H1 (cell line): Measurements from ENCODE around the gene PPP1CC. TPM values are rescaled to one million over a fixed set of nuclear protein-coding genes. Genes with fewer than 3 reads are reported as not detected.

Experiments
- CTCF ChIA-PET: fragments of 300-600 bp; sonication (Branson Sonifier 250); formaldehyde crosslinking; loops from one replicate; lab custom pipeline; 2021; ENCODE audit not compliant: partially characterized antibody; lab: Charles Lee
- POLR2A ChIA-PET: fragments of 300-600 bp; sonication (Branson Sonifier 250); formaldehyde crosslinking; loops from one replicate; lab custom pipeline; 2021; ENCODE audit warnings: inconsistent platforms; ENCODE audit not compliant: partially characterized antibody; lab: Charles Lee
- DNase-seq, 2 experiments: peaks; one replicate each; pipeline versions ENCODE4 v3.0.0 to v3.0.0-alpha.2; 2010 to 2022; ENCODE audit warnings: low spot score in 2 of 2, low read depth in 1 of 2, mixed read lengths in 1 of 2
- FAIRE-seq: peaks from 2 replicates; lab custom pipeline; 2011; peaks lifted over from hg19 to GRCh38; lab: Jason Lieb, UNC
- H2AFZ ChIP-seq: 2 replicates; pipeline ENCODE4 v1.8.1; 2012; ENCODE audit warnings: low read length, inconsistent platforms
- H2AK5ac ChIP-seq: 2 replicates; pipeline ENCODE4 v1.6.1; 2013; ENCODE audit warnings: low read depth, low read length
- H2BK120ac ChIP-seq: replicated peaks from 2 replicates; pipeline ENCODE3; 2013; ENCODE audit warnings: low read depth, low read length, inconsistent platforms
- H2BK12ac ChIP-seq: 2 replicates; pipeline ENCODE4 v1.6.1; 2013; ENCODE audit warnings: low read depth, low read length
- H2BK15ac ChIP-seq: 2 replicates; pipeline ENCODE4 v1.6.1; 2013; ENCODE audit warnings: low read length
- H2BK20ac ChIP-seq: 2 replicates; pipeline ENCODE4 v1.6.1; 2013; ENCODE audit warnings: low read length
- H2BK5ac ChIP-seq: 2 replicates; pipeline ENCODE4 v1.6.1; 2013; ENCODE audit warnings: low read depth, low read length
- H3K14ac ChIP-seq: 2 replicates; pipeline ENCODE4 v1.6.1; 2013; ENCODE audit warnings: inconsistent platforms; ENCODE audit not compliant: insufficient read length
- H3K18ac ChIP-seq: 2 replicates; pipeline ENCODE4 v1.6.1; 2013; ENCODE audit warnings: low read length; ENCODE audit errors: extremely low read depth
- H3K23ac ChIP-seq: 2 replicates; pipeline ENCODE4 v1.6.1; 2013; ENCODE audit warnings: inconsistent platforms; ENCODE audit not compliant: insufficient read length
- H3K23me2 ChIP-seq: 2 replicates; pipeline ENCODE4 v1.6.1; 2013; ENCODE audit warnings: low read depth, low read length
- H3K27ac ChIP-seq: 2 replicates; pipeline ENCODE4 v1.6.1; 2011; ENCODE audit warnings: low read depth, low read length, inconsistent platforms
- H3K27me3 ChIP-seq, 4 experiments: replicated peaks in 1 of 4; 1 replicate in 1 of 4; 2 replicates in 3 of 4; pipeline versions ENCODE4 v1.6.1 to v1.8.1; 2011 to 2013; ENCODE audit warnings: low read length in 3 of 4, mild to moderate bottlenecking in 3 of 4, inconsistent platforms in 2 of 4, mixed read lengths in 2 of 4, moderate library complexity in 1 of 4; ENCODE audit not compliant: control insufficient read depth in 3 of 4, insufficient read depth in 3 of 4; ENCODE audit errors: extremely low read depth in 1 of 4
- H3K36me3 ChIP-seq, 4 experiments: 2 replicates each; pipeline versions ENCODE4 v1.6.1 to v1.8.1; 2011 to 2013; ENCODE audit warnings: mild to moderate bottlenecking in 4 of 4, low read length in 3 of 4, moderate library complexity in 2 of 4, control low read depth in 1 of 4, inconsistent platforms in 1 of 4; ENCODE audit not compliant: insufficient read depth in 4 of 4, control insufficient read depth in 2 of 4
- H3K4ac ChIP-seq: replicated peaks from 2 replicates; pipeline ENCODE3; 2013; ENCODE audit warnings: low read length, low read depth, mixed read lengths, inconsistent platforms; ENCODE audit not compliant: insufficient read length
- H3K4me1 ChIP-seq, 4 experiments: replicated peaks in 1 of 4; 1 replicate in 1 of 4; 2 replicates in 3 of 4; pipeline versions ENCODE4 v1.6.1 to v1.8.1; 2011 to 2013; ENCODE audit warnings: low read length in 3 of 4, inconsistent platforms in 2 of 4, mixed read lengths in 1 of 4; ENCODE audit not compliant: insufficient read depth in 4 of 4, control insufficient read depth in 3 of 4
- H3K4me2 ChIP-seq, 2 experiments: 2 replicates each; pipeline versions ENCODE4 v1.6.1 to v1.8.1; 2011 to 2013; ENCODE audit warnings: low read depth in 2 of 2, low read length in 2 of 2, control low read depth in 1 of 2, inconsistent platforms in 1 of 2, mild to moderate bottlenecking in 1 of 2; ENCODE audit not compliant: insufficient read depth in 1 of 2
- H3K4me3 ChIP-seq, 4 experiments: fragments of 200-600, 300-600 bp in 1 of 4; sonication (generic), shearing (Covaris generic), sonication (Bioruptor Twin) in 1 of 4; 2 replicates each; pipeline versions ENCODE4 v1.5.1 to v1.8.1; 2011 to 2016; ENCODE audit warnings: low read length in 4 of 4, low read depth in 3 of 4, control low read depth in 2 of 4, inconsistent platforms in 2 of 4, mild to moderate bottlenecking in 2 of 4, mixed read lengths in 1 of 4, moderate library complexity in 1 of 4; ENCODE audit not compliant: insufficient read depth in 2 of 4; ENCODE audit errors: extremely low read depth in 1 of 4
- H3K56ac ChIP-seq: replicated peaks from 2 replicates; pipeline ENCODE3; 2013; ENCODE audit warnings: low read depth, mild to moderate bottlenecking, mixed read lengths, low read length, inconsistent platforms; ENCODE audit not compliant: insufficient read length
- H3K79me1 ChIP-seq: 2 replicates; pipeline ENCODE4 v1.6.1; 2013; ENCODE audit warnings: low read depth, low read length, control low read depth
- H3K79me2 ChIP-seq, 2 experiments: 2 replicates each; pipeline versions ENCODE4 v1.6.1 to v1.8.1; 2012 to 2013; ENCODE audit warnings: low read length in 2 of 2, mild to moderate bottlenecking in 2 of 2, inconsistent platforms in 1 of 2; ENCODE audit not compliant: insufficient read depth in 2 of 2, control insufficient read depth in 1 of 2
- H3K9ac ChIP-seq, 4 experiments: replicated peaks in 1 of 4; 1 replicate in 1 of 4; 2 replicates in 3 of 4; pipeline versions ENCODE4 v1.6.1 to v1.8.1; 2011 to 2013; ENCODE audit warnings: low read depth in 3 of 4, low read length in 3 of 4, control low read depth in 2 of 4, mild to moderate bottlenecking in 2 of 4, moderate library complexity in 2 of 4, inconsistent platforms in 1 of 4; ENCODE audit errors: extremely low read depth in 1 of 4
- H3K9me3 ChIP-seq, 2 experiments: 2 replicates each; pipeline versions ENCODE4 v1.6.1 to v1.8.1; 2012 to 2013; ENCODE audit warnings: mild to moderate bottlenecking in 2 of 2, moderate library complexity in 2 of 2, control low read depth in 1 of 2, inconsistent platforms in 1 of 2, low read depth in 1 of 2, low read length in 1 of 2, mixed read lengths in 1 of 2; ENCODE audit not compliant: insufficient read depth in 2 of 2
- H4K20me1 ChIP-seq, 2 experiments: replicated peaks in 1 of 2; 2 replicates each; pipeline versions ENCODE3 to v1.8.1; 2011 to 2013; ENCODE audit warnings: inconsistent platforms in 2 of 2, low read length in 2 of 2, mild to moderate bottlenecking in 1 of 2; ENCODE audit not compliant: insufficient read depth in 2 of 2, control insufficient read depth in 1 of 2
- H4K5ac ChIP-seq: 2 replicates; pipeline ENCODE4 v1.6.1; 2013; ENCODE audit warnings: low read length, low read depth, mixed read lengths, inconsistent platforms; ENCODE audit not compliant: insufficient read length
- H4K8ac ChIP-seq: 2 replicates; pipeline ENCODE4 v1.8.0; 2013; ENCODE audit warnings: mild to moderate bottlenecking, moderate library complexity, low read length, inconsistent platforms; ENCODE audit not compliant: insufficient read depth; ENCODE audit errors: extremely low read depth
- H4K91ac ChIP-seq: replicated peaks from 2 replicates; pipeline ENCODE3; 2013; ENCODE audit warnings: low read length, mixed read lengths, inconsistent platforms; ENCODE audit not compliant: insufficient read length
- BCL11A ChIP-seq, 2 experiments: IDR thresholded peaks; one replicate each; pipeline ENCODE4 v1.6.1; 2011; ENCODE audit warnings: low read depth in 2 of 2, low read length in 2 of 2, mild to moderate bottlenecking in 2 of 2
- BRCA1 ChIP-seq: IDR thresholded peaks from 2 replicates; pipeline ENCODE4 v1.6.1; 2012; ENCODE audit warnings: low read depth, low read length, improper control_type of control experiment
- CBX5 ChIP-seq: fragments of 300-800, 300-1000 bp; sonication (generic); IDR thresholded peaks from 2 replicates; pipeline ENCODE4 v1.7.1; 2016; ENCODE audit warnings: antibody characterized with exemption, low read length, low read depth
- CBX8 ChIP-seq: fragments of 300-800, 300-1000 bp; sonication (generic); IDR thresholded peaks from 2 replicates; pipeline ENCODE4 v1.7.1; 2016; ENCODE audit warnings: low read depth, low read length, borderline replicate concordance
- CTBP2 ChIP-seq: IDR thresholded peaks from 2 replicates; pipeline ENCODE4 v1.7.0; 2011; ENCODE audit warnings: borderline replicate concordance, mild to moderate bottlenecking, moderate library complexity, mixed read lengths, low read length; ENCODE audit not compliant: insufficient read depth, insufficient read length
- EZH2 ChIP-seq: fragments of 200-600 bp; sonication (generic); IDR thresholded peaks from 2 replicates; pipeline ENCODE4 v1.7.1; 2012; ENCODE audit warnings: low read depth, mild to moderate bottlenecking, moderate library complexity, low read length, inconsistent platforms; ENCODE audit not compliant: severe bottlenecking
- KDM5A ChIP-seq: fragments of 200-600 bp; IDR thresholded peaks from 2 replicates; pipeline ENCODE4 v1.7.1; 2012; ENCODE audit warnings: mild to moderate bottlenecking, low read length, inconsistent platforms, mixed read lengths
- NRF1 ChIP-seq: IDR thresholded peaks from 2 replicates; pipeline ENCODE4 v1.6.1; 2011; ENCODE audit warnings: mild to moderate bottlenecking, low read depth, low read length, improper control_type of control experiment
- RNF2 ChIP-seq: fragments of 200-900, 300-1000 bp; sonication (generic); IDR thresholded peaks from 2 replicates; pipeline ENCODE4 v1.7.1; 2016; ENCODE audit warnings: borderline replicate concordance, low read depth, mild to moderate bottlenecking, antibody characterized with exemption, low read length; ENCODE audit not compliant: poor library complexity, severe bottlenecking; ENCODE audit errors: missing control alignments
- SP2 ChIP-seq: IDR thresholded peaks from 2 replicates; pipeline ENCODE4 v1.6.1; 2012; ENCODE audit warnings: mild to moderate bottlenecking, low read length, inconsistent platforms
- SP4 ChIP-seq: IDR thresholded peaks from 2 replicates; pipeline ENCODE4 v1.6.1; 2012; ENCODE audit warnings: low read length, inconsistent platforms
- TBP ChIP-seq: IDR thresholded peaks from 2 replicates; pipeline ENCODE4 v1.6.1; 2011; ENCODE audit warnings: low read depth, low read length, improper control_type of control experiment
- YY1 ChIP-seq: IDR thresholded peaks from 2 replicates; pipeline ENCODE4 v1.6.1; 2011; ENCODE audit warnings: low read depth, mild to moderate bottlenecking, low read length
- ZNF274 ChIP-seq: IDR thresholded peaks from 2 replicates; pipeline ENCODE4 v1.7.0; 2012; ENCODE audit warnings: low read length, borderline replicate concordance; ENCODE audit errors: extremely low read depth
- WGBS, 2 experiments: shearing (Covaris generic) in 1 of 2; methylation state at CpG; one replicate each; pipeline versions ENCODE4 v1.1.6 to v1.1.7; 2013 to 2015; ENCODE audit warnings: low lambda C conversion rate in 2 of 2, mixed read lengths in 2 of 2, inconsistent platforms in 1 of 2, low coverage in 1 of 2, missing lambda C conversion rate in 1 of 2; ENCODE audit not compliant: insufficient replicate concordance in 2 of 2, insufficient coverage in 1 of 2, insufficient read length in 1 of 2; ENCODE audit errors: extremely low coverage in 1 of 2, missing lambda C conversion rate in 1 of 2; 5-methylcytosine and 5-hydroxymethylcytosine counted together
- polyA plus RNA-seq, 7 experiments: library from polyadenylated mRNA; depleted of rRNA in 3 of 7; stranded (reverse) in 5 of 7; unstranded in 2 of 7; fragments of >200 nt in 5 of 7; fragments of 200-250 nt in 2 of 7; gene quantifications; 1 replicate in 5 of 7; 2 replicates in 1 of 7; 4 replicates in 1 of 7; pipeline versions ENCODE4 v1.2.1 to v1.2.3, GENCODE V29; 2011 to 2013; ENCODE audit warnings: missing spikeins in 2 of 7, mixed read lengths in 2 of 7
- total RNA-seq: library from RNA; stranded (reverse); fragmentation: NEBNext Ultra II Directional; extraction: Animal tissue kit (Norgen Biotek cat#: 25700); gene quantifications from 2 replicates; pipeline ENCODE4 v1.2.1, GENCODE V29; 2021

Gene PPP1CC
- total and polyA plus RNA-seq, 2 of the 8 experiments (the other 6 are each of a cell fraction or from before 2014, with no cell fraction given) = 193 to 350 TPM

DNA sequence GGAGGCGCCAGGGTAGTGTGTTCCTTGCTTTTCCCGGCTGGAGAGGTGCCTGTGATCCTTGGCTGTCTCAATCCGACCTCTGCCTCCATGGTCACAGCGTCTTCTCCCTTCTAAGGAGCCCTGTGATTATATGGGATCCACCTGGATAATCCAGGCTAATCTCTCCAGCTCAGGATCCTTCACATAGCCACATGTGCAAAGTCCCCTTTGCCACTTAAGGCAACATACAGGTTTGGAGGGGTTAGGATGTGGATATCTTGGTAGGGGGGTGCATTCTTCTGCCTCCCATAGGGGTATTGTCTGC is 52.6 kb downstream of the PPP1CC start:
- Histone ChIP-seq H3K27me3 (peaks cover 0 to 13% (median 9%) of the 10 kb centered on the region in 4 experiments; a peak in 5 of 7 replicates), H3K79me2 (no peaks in the 10 kb centered on the region), H4K8ac (peak overlapping the region; percentile 77; the same call in 1 of the 2 replicates), H3K18ac (peak overlapping the region; percentile 95; the same call in 1 of the 2 replicates), H3K27ac (no peak overlapping the region), H2BK20ac (no peak overlapping the region), H3K56ac (no peak overlapping the region), H3K4me1 (peaks cover 2 to 15% (median 6%) of the 10 kb centered on the region in 4 experiments), H3K79me1 (no peaks in the 10 kb centered on the region), H2AK5ac (no peak overlapping the region), H2AFZ (peak overlapping the region; percentile 98), H3K14ac (no peak overlapping the region), H4K20me1 (no peaks in the 10 kb centered on the region), H2BK120ac (peak overlapping the region; percentile 56), H2BK5ac (peak overlapping the region; percentile 55; the same call in 1 of the 2 replicates), H3K23me2 (peaks cover 6% of the 10 kb centered on the region), H3K36me3 (no peaks in the 10 kb centered on the region), H2BK15ac (0 out of 2 replicates have a peak overlapping the region, but pooled peaks have one; percentile 1), H3K4me2 (peak overlapping the region; percentile 83 to 85), H4K91ac (peak overlapping the region; percentile 88), H3K4me3 (peak overlapping the region in 1 of 4 experiments; percentile 71; a peak in 1 of 8 replicates), H3K9me3 (no peaks in the 10 kb centered on the region), H4K5ac (no peak overlapping the region), H3K9ac (no peak overlapping the region; a peak in 1 of 7 replicates), H3K4ac (no peak overlapping the region), H3K23ac (no peak overlapping the region), H2BK12ac (0 out of 2 replicates have a peak overlapping the region, but pooled peaks have one; percentile 62)
- no peak for FAIRE-seq
- POLR2A ChIA-PET = interaction anchor here (0.6 to 2.5 kb wide), 12 partner anchors 10 to 55 kb away, joined by 3 to 9 read pairs (median 4); partner anchors contain the start of gene PPP1CC
- 60% methylated on average over 4 of the region's 4 CpGs; no CpG with 5 or more reads in 1 of the 2 experiments for WGBS, 2 experiments
- no peak for DNase-seq
- CTCF ChIA-PET = interaction anchor here (0.9 to 1.4 kb wide), 4 partner anchors 10 to 72 kb away, joined by 3 to 5 read pairs (median 3); no protein-coding TSS in a partner anchor
- TF ChIP-seq ZNF274 (no peak), BCL11A (IDR thresholded peaks at IDR 0.05; ENCODE audit: low read depth in 2 of 2, low read length in 2 of 2) (no peak), KDM5A (no peak), EZH2 (no peak), YY1 (no peak), CBX8 (no peak), NRF1 (no peak), RNF2 (no peak), CBX5 (no peak), CTBP2 (no peak), SP4 (no peak), SP2 (no peak), TBP (no peak), BRCA1 (no peak)
